ENCODE data around the gene MEIS2.
A peak's percentile ranks its signal among the peaks of the same experiment; 100 is the strongest.

MEIS2 gene

GRCh38 chr15:37112171-37112570, 11.8 kb upstream of the MEIS2 start:
- DNase-seq = no peak

DNA sequence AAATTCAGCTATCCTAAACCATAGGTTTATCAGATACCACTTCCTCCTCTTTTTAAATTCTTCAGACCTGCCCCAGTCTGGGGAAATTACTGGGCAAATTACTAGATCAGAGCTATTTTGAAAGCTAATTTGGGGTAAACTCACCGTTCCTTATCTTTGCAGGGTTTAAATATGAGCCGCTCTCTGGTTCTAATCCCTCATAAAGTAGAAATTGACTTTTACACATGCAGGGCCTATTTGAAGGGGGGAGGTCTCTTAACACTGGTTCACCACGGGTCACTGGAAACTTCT, 11.0 kb upstream of the MEIS2 start:
- DNase-seq = no peak

- no peak for DNase-seq
These were observed 9.7 kb upstream of the MEIS2 start for GRCh38 chr15:37109872-37110572.

GRCh38 chr15:37109168-37109871, 9.0 kb upstream of the MEIS2 start:
- no peak for DNase-seq

DNA sequence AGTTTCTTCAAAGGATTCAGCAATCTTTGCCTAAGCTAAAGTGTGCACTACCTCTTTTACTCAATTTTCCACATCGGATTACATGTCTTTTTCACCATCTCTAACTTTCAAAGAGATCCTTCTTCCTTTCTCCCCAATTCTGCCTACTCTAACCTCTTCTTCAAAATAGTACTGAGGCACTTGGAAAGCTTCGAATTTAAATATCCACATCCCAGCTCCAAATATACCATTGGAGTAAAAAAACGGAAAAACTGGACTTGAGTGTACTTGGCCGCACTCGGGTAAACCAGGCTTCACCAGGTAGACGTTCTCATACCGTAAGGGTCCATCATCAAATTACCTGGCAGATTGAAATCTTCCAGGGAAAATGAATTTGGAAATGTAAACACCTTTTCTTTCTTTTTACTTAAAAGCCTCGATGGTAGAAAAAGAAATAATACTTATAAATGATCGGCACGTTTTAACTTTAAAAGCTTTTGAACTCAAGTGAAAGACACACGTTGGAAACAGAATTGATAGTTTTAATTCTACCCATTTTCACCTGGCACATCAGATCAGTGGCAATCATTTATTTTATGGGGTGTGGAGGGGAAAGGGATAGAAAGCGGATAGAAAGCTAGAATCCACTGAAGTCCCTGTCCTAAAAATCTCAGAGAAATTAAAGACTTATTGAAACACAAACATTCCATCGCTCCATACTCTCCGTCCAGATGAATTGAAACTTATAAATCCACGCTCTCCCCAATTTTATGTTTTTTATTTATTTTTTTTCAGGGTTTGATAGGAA, 8.2 kb upstream of the MEIS2 start:
- no peak for DNase-seq

DNA sequence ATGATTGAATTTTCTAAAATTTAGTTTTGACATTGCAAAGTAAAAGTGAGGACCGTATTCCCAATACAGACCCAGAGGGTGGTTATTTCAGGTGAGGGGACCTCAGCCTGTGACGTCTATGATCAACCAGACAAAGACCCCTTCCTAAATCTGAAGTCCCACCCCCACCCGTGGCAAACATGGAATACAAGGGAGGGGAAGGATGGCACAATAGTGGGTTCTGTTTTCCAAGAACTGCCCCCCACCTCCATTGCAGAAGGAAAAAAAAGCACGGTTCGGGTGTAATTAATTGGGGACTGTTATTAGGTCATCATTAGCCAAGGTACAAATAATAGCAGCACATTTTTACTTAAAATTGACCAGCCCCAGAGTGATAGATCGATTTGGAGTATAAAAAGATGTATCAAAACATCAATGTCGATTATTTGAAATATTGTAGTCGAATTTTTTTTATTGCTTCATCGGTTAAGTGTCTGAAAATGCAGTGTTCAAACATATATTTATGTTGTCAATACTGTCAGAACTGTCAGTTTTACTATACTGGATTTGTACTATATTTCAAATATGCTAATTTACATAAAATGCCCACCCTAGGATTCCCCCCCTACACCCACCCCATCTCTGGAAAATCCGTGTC, 7.5 kb upstream of the MEIS2 start:
- no peak for DNase-seq

DNA sequence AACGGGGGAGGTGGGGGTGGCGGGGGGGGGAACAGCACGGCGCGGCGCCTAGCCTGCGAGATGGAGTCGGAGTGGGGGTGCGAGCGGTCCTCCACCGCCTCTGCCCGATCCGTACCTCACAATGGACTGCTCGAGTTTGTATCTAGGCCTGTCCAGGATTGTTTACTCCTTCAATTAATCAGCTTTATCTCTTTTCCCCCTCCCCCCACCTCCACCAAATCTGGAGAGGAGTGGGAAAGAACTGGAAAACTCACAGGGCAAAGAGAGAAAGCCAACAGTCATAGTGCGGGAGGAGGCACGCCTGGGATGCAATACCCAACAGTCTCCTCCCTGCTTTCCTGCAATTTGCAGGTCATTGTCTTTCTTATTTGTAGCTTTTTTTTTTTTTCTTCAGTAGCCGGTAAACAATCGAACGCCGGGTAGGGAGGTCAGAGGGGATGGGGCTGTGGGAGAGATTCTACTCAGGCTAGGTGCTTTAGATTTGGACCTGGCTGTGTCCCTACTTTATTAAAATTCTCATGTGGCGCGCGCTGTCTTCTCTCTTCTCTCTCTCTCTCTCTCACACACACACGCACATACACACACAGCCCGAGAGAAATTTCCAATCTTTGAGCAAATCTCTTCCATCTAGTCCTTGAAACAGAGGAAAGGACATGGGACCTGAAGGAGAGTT, 6.9 kb upstream of the MEIS2 start:
- no peak for DNase-seq

- peak; percentile 43 for DNase-seq
These were observed 6.2 kb upstream of the MEIS2 start for GRCh38 chr15:37106490-37107001.

GRCh38 chr15:37105889-37106288, 5.5 kb upstream of the MEIS2 start:
- no peak for DNase-seq

- DNase-seq = no peak
These were observed 4.7 kb upstream of the MEIS2 start for GRCh38 chr15:37105029-37105428.

- no peak for DNase-seq
These were observed 4.2 kb upstream of the MEIS2 start for GRCh38 chr15:37104424-37104981.

DNA sequence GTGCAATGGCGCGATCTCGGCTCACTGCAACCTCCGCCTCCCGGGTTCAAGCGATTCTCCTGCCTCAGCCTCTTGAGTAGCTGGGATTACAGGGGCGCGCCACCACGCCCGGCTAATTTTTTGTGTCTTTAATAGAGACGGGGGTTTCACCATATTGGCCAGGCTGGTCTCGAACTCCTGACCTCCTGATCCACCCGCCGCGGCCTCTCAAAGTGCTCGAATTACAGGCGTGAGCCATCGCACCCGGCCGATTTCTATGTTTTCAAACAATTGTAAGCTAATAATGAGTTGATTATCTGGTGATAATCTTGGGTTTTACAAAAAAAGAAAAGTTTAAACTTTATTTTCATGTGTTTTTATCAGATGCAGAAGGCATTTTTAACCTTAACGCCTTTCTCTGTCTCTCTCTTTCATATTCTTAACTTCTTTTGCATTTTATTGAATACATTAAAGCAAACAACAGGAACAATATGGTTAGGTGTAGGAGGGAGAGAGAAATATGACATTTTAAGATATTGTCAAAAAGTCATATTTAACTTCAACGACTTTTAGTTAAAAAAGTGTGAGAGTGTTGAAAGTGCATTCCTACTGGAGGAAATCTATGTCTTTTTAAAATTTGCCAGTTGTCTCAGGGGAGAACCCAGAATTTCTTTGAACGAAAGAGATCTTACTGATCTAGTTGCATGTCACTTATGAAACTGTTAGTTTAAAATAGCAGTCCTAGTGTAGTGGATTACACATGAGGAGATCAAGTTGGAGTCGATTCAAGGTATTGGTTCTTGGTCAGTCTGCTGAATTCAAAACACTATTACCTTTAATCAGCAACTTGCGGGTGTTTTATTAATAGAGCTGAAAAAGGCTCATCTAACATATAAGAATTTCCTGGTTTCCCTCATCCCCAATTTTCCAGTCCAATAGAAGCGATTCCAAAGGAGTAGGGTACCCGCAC, 3.4 kb upstream of the MEIS2 start:
- DNase-seq = no peak

- DNase-seq = no peak
These were observed 2.8 kb upstream of the MEIS2 start for GRCh38 chr15:37103163-37103435.

DNA sequence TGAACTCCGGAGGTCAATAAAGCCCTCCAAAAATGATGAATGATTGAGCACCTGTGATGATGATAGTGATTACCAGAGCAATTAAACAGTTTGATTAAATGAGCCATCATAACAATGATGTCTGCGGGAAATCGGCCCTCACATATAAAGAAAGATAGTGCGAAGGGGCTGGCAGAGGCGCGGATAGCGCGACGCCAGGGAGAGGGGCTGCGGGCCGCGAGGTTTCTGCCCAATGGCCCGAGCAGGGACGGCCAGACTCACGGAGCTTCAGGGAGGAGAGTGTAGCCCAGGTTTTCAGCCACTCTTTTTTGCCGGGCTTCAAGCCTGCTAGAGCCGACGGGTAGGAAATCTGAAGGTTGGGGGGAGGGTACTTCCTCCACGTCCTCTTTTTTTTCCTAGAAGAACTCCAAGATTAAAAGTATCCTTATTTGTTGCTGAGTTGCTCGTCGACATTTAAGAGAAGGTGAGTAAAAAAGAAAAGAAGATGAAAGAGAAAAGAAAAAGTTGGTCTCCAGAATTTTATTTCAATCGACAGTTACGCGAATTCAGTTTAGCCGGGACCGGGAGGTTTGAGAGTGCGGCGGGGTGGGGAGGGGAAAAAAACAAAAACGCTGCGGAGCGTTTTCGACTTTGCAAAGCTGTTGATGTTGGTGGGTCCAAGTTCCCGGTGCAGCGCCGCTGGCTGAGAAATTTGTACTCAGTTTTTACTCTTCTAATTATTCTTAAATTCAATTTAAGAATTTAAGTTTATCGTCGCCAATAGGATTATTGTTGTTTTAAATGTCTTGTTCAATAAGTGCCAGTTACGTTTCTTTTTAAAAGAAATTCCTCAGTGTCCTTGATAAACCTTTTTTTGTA, 2.2 kb upstream of the MEIS2 start:
- DNase-seq = no peak

DNA sequence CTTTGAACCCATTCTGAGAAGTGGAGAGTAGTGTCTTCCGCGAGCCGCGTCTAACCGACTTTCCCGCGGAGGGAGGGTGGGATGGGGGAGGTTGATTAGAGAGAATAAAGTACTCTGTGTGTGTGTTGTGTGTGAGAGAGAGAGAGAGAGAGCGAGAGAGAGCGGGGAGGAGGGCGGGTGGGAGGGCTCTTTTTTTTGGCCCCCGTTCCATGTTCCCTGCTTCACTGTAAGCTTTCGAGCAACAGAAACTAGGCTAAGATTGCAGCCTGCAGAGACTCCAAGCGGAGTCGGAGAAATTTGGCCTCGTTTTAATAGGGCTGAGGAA, 1.6 kb upstream of the MEIS2 start:
- DNase-seq = no peak

- peak; percentile 34 for DNase-seq
These were observed 542 bp upstream of the MEIS2 start for GRCh38 chr15:37100966-37101215.

DNA sequence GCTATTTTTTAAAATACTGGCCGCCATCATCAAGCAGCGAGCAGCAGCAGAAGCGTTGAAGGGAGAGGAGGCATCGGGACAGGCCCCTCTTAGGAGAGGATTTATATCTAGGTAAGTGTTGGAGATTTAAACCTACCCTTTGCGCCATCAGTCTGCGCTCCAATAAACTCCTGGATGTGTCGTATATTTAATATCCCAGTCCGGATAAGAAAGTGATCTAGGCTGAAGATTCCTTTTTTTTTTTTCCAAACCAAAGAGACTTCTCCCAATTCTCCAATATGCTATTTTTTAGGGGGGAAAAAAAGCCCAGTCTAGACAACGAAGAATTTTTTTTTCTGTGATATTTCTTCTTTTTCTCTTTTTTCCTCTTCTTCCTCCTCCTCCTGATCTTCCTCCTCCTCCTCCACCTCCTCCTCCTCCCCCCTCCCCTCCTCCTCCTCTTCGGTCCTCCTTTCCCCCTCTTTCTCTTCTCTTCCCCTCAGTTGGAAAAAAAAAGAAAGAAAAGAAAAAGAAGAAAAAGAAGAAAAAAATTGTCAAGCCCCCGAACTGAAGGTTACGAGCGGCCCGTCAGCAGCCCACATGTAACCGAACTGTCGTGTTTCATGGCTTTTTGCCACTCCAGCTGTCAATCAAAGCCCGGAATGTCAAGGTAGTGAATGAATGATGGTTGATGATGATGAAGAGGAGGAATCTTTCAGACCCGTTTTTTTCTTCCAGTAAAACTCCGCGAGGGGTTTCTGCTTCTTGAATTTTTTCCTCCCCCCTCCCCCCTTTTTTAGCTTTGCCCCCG, 835 bp downstream of the MEIS2 start:
- DNase-seq = peak; percentile 20

- peak; percentile 7 for DNase-seq
These were observed 1.7 kb downstream of the MEIS2 start for GRCh38 chr15:37098468-37099318.
